Measurements from ENCODE around the gene GCN1. TPM values are rescaled to one million over a fixed set of nuclear protein-coding genes. Genes with fewer than 3 reads are reported as not detected.

GCN1 gene
- polyA plus RNA-seq, 12 donors, result 33.5 to 47.4 (median 39.5) TPM; not detected in 1

- DNase-seq, result peak; percentile 92
These were observed 77.5 kb downstream of the GCN1 start for GRCh38 chr12:120116792-120117651.

- no peak for DNase-seq
These were observed 78.1 kb downstream of the GCN1 start, which contains the start of gene RAB35 for GRCh38 chr12:120116441-120116791. RAB35 (minus strand) TSS chr12:120116753; CDS start chr12:120116650, 103 bp downstream.

- no peak for DNase-seq
These were observed 78.6 kb downstream of the GCN1 start for GRCh38 chr12:120115692-120116440.

- DNase-seq, result no peak
These were observed 79.4 kb downstream of the GCN1 start for GRCh38 chr12:120115066-120115465.

GRCh38 chr12:120110550-120111501, 83.7 kb downstream of the GCN1 start:
- no peak for DNase-seq

- no peak for DNase-seq
These were observed 84.8 kb downstream of the GCN1 start for GRCh38 chr12:120109570-120110267.

GRCh38 chr12:120106151-120106550, 88.4 kb downstream of the GCN1 start:
- DNase-seq, result no peak

GRCh38 chr12:120103371-120103770, 91.1 kb downstream of the GCN1 start:
- DNase-seq, result no peak

GRCh38 chr12:120103044-120103338, 91.5 kb downstream of the GCN1 start:
- no peak for DNase-seq

- no peak for DNase-seq
These were observed 92.1 kb downstream of the GCN1 start for GRCh38 chr12:120102189-120103043.

- no peak for DNase-seq
These were observed 92.9 kb downstream of the GCN1 start for GRCh38 chr12:120101617-120102016.

- DNase-seq, result no peak
These were observed 93.3 kb downstream of the GCN1 start for GRCh38 chr12:120101182-120101581.

- peak; percentile 48 for DNase-seq
These were observed 93.9 kb downstream of the GCN1 start for GRCh38 chr12:120100630-120101029.

- no peak for DNase-seq
These were observed 94.8 kb downstream of the GCN1 start for GRCh38 chr12:120099738-120100137.

GRCh38 chr12:120098756-120099470, 95.6 kb downstream of the GCN1 start:
- no peak for DNase-seq

- DNase-seq, result no peak
These were observed 97.8 kb downstream of the GCN1 start for GRCh38 chr12:120096671-120097202.

- no peak for DNase-seq
These were observed 98.8 kb downstream of the GCN1 start for GRCh38 chr12:120095736-120096135.

- DNase-seq, result no peak
These were observed 99.2 kb downstream of the GCN1 start for GRCh38 chr12:120095331-120095730.

GRCh38 chr12:120094485-120094884, 100.0 kb downstream of the GCN1 start:
- DNase-seq, result no peak

Measured in muscle of arm (tissue), 12 donors.